Neural progenitor cell (in vitro differentiated cells): Measurements from ENCODE around the gene RFX6.

Experiments
- CTCF ChIP-seq: fragments of 200-600 bp; sonication (generic); IDR thresholded peaks from 2 replicates; pipeline ENCODE4 v1.5.1; 2017; ENCODE audit warnings: antibody characterized with exemption, mild to moderate bottlenecking
- EZH2 ChIP-seq: fragments of 200-600 bp; sonication (generic); IDR thresholded peaks from 2 replicates; pipeline ENCODE4 v1.6.1; 2017; ENCODE audit warnings: antibody characterized with exemption, mild to moderate bottlenecking, moderate library complexity

- TF ChIP-seq CTCF (no peak), EZH2 (no peak)
Measured at GRCh38 chr6:116931456-116931855, 54.4 kb downstream of the RFX6 start.
